Uterus (tissue), 2 donors: ENCODE data around the gene PLEKHH3.

Experiments used
- CTCF ChIP-seq, 4 experiments: fragments of 200-600 bp in 2 of 4; fragments of 450-650 bp in 2 of 4; sonication (generic) in 2 of 4; IDR thresholded peaks; one replicate each; pipeline ENCODE4 v1.5.1; 2016 to 2019; ENCODE audit warnings: antibody characterized with exemption in 4 of 4, mild to moderate bottlenecking in 2 of 4, moderate library complexity in 1 of 4
- POLR2A ChIP-seq, 2 donors: fragments of 450-650 bp; IDR thresholded peaks; one replicate each; pipeline ENCODE4 v1.6.1; 2016; ENCODE audit warnings: antibody characterized with exemption in 2 of 2, mild to moderate bottlenecking in 1 of 2, moderate library complexity in 1 of 2

- no peak for TF ChIP-seq CTCF (IDR thresholded peaks at IDR 0.05)
- no peak for TF ChIP-seq POLR2A (IDR thresholded peaks at IDR 0.05)
Observed at GRCh38 chr17:42657824-42658588, 18.8 kb downstream of the PLEKHH3 start.
